Panc1 (cell line): ENCODE results near the gene TMEM150B. TPM values are rescaled to one million over a fixed set of nuclear protein-coding genes. Genes with fewer than 3 reads are reported as not detected.

Experiments
- ATAC-seq: fragments of 200-7000 bp; cut with Tn5 transposase; 2 replicates; pipeline ENCODE4 v1.9.1; 2020; ENCODE audit warnings: mild to moderate bottlenecking, moderate library complexity
- BruUV-seq: library from RNA; stranded (reverse); fragments of 400-500 nt; replicated peaks from 2 replicates; lab custom pipeline; 2021; lab: Mats Ljungman, UMichigan
- CTCF ChIA-PET: fragments of 300-600 bp; sonication (Branson Sonifier 250); formaldehyde crosslinking; loops from one replicate; lab custom pipeline; 2022; ENCODE audit warnings: antibody characterized with exemption; lab: Charles Lee
- POLR2A ChIA-PET: fragments of 300-600 bp; sonication (Branson Sonifier 250); formaldehyde crosslinking; loops from one replicate; lab custom pipeline; 2022; ENCODE audit warnings: antibody characterized with exemption; lab: Charles Lee
- DNase-seq: peaks from one replicate; pipeline ENCODE4 v3.0.0-alpha.2; 2010; ENCODE audit warnings: low read depth, low spot score
- H3K27ac ChIP-seq: 2 replicates; pipeline ENCODE4 v1.5.1; 2011; ENCODE audit warnings: mild to moderate bottlenecking, low read length, inconsistent platforms
- H3K27me3 ChIP-seq: fragments of 200-500 bp; sonication (Bioruptor generic); 2 replicates; pipeline ENCODE4 v1.6.0; 2014; ENCODE audit warnings: low read length, inconsistent platforms; ENCODE audit not compliant: control insufficient read depth, insufficient read depth
- H3K36me3 ChIP-seq: fragments of 200-500 bp; sonication (Bioruptor generic); 2 replicates; pipeline ENCODE4 v1.5.1; 2014; ENCODE audit warnings: inconsistent platforms, mild to moderate bottlenecking, low read length, moderate library complexity; ENCODE audit not compliant: control insufficient read depth, insufficient read depth
- H3K4me1 ChIP-seq: 2 replicates; pipeline ENCODE4 v1.5.1; 2011; ENCODE audit warnings: inconsistent platforms, mild to moderate bottlenecking, low read length, moderate library complexity; ENCODE audit not compliant: control insufficient read depth, insufficient read depth
- H3K4me3 ChIP-seq, 2 experiments: 2 replicates each; pipeline ENCODE4 v1.5.1; 2011 to 2012; ENCODE audit warnings: low read depth in 2 of 2, low read length in 2 of 2, mild to moderate bottlenecking in 2 of 2, inconsistent platforms in 1 of 2, moderate library complexity in 1 of 2
- H3K9me3 ChIP-seq: fragments of 200-500 bp; sonication (Bioruptor generic); 2 replicates; pipeline ENCODE4 v1.5.1; 2014; ENCODE audit warnings: low read depth, mild to moderate bottlenecking, inconsistent platforms, low read length, moderate library complexity; ENCODE audit not compliant: control insufficient read depth, insufficient read depth
- POLR2AphosphoS5 ChIP-seq: IDR thresholded peaks from 2 replicates; pipeline ENCODE4 v1.6.1; 2012; ENCODE audit warnings: mild to moderate bottlenecking, low read depth, low read length, moderate library complexity
- SIN3A ChIP-seq: IDR thresholded peaks from 2 replicates; pipeline ENCODE4 v1.6.1; 2012; ENCODE audit warnings: low read depth, mild to moderate bottlenecking, low read length, moderate library complexity, borderline replicate concordance; ENCODE audit not compliant: insufficient read depth
- TCF7L2 ChIP-seq: IDR thresholded peaks from 2 replicates; pipeline ENCODE4 v1.6.1; 2011; ENCODE audit warnings: mild to moderate bottlenecking, low read depth, low read length, inconsistent platforms
- in situ Hi-C: cut with HindIII; loops from 2 replicates; pipeline ENCODE4 v1.10.0; 2016; ENCODE audit warnings: low sequenced_read_pairs, low pct_unique_long_range_greater_than_20kb
- intact Hi-C: fragments of 100-400 bp; cut with micrococcal nuclease; formaldehyde crosslinking; loops from one replicate; pipeline ENCODE4 v1.10.0; 2022; ENCODE audit not compliant: unreplicated experiment
- total RNA-seq: library from RNA; stranded (reverse); gene quantifications from one replicate; pipeline ENCODE4 v1.2.1, GENCODE V29; 2021; ENCODE audit not compliant: unreplicated experiment
- TF ChIP-seq, protein P1 (sequence below): fragments of 450-650 bp; IDR thresholded peaks from 2 replicates; pipeline ENCODE4 v1.5.1; 2017; ENCODE audit warnings: mild to moderate bottlenecking
- TF ChIP-seq, protein P2 (sequence below), 2 experiments: IDR thresholded peaks; 2 replicates each; pipeline ENCODE4 v1.6.1; 2011 to 2012; ENCODE audit warnings: low read depth in 2 of 2, control low read depth in 1 of 2, low read length in 1 of 2, mild to moderate bottlenecking in 1 of 2, moderate library complexity in 1 of 2; ENCODE audit not compliant: insufficient read depth in 1 of 2

TMEM150B gene
- total RNA-seq, 1 experiment from 2014 or later = not detected

DNA sequence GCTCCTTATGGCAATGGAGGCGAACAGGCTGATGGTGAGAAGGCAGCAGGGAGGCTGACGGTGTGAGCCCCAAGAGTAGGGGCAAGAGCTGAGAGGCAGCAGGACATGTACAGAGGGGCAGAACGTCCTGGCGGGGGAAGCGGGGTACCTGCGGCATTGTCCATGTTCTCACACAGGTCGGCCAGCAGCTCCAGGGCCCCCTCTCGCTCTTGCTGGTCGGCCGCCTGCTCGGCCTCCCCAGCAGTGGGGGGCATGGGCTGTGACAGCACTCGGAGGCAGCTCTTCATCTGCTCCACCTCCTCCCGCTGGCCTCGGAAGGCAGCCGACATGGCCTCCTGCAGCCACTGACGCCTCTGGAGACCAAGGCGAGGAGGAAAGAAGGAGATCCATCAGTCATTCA, 47.6 kb downstream of the TMEM150B start:
- no peaks in the 10 kb centered on the region for H3K9me3 ChIP-seq
- no peaks in the 10 kb centered on the region for H3K27me3 ChIP-seq
- no peak overlapping the region for H3K27ac ChIP-seq
- H3K36me3 ChIP-seq = no peaks in the 10 kb centered on the region
- H3K4me1 ChIP-seq = peaks cover 12% of the 10 kb centered on the region
- ATAC-seq = no peak
- H3K4me3 ChIP-seq = no peak overlapping the region
- ChIA-PET CTCF (interaction anchor here (0.6 kb wide), 1 partner anchor 18 kb away, joined by 3 read pairs; no protein-coding TSS in a partner anchor), POLR2A (no interaction called here)
- intact Hi-C loops = no loop called here
- BruUV-seq = no TSS peak
- in situ Hi-C loops = no loop called here
- DNase-seq = no peak
- TF ChIP-seq, protein P1, sequence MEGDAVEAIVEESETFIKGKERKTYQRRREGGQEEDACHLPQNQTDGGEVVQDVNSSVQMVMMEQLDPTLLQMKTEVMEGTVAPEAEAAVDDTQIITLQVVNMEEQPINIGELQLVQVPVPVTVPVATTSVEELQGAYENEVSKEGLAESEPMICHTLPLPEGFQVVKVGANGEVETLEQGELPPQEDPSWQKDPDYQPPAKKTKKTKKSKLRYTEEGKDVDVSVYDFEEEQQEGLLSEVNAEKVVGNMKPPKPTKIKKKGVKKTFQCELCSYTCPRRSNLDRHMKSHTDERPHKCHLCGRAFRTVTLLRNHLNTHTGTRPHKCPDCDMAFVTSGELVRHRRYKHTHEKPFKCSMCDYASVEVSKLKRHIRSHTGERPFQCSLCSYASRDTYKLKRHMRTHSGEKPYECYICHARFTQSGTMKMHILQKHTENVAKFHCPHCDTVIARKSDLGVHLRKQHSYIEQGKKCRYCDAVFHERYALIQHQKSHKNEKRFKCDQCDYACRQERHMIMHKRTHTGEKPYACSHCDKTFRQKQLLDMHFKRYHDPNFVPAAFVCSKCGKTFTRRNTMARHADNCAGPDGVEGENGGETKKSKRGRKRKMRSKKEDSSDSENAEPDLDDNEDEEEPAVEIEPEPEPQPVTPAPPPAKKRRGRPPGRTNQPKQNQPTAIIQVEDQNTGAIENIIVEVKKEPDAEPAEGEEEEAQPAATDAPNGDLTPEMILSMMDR = no peak
- TF ChIP-seq, protein P2, sequence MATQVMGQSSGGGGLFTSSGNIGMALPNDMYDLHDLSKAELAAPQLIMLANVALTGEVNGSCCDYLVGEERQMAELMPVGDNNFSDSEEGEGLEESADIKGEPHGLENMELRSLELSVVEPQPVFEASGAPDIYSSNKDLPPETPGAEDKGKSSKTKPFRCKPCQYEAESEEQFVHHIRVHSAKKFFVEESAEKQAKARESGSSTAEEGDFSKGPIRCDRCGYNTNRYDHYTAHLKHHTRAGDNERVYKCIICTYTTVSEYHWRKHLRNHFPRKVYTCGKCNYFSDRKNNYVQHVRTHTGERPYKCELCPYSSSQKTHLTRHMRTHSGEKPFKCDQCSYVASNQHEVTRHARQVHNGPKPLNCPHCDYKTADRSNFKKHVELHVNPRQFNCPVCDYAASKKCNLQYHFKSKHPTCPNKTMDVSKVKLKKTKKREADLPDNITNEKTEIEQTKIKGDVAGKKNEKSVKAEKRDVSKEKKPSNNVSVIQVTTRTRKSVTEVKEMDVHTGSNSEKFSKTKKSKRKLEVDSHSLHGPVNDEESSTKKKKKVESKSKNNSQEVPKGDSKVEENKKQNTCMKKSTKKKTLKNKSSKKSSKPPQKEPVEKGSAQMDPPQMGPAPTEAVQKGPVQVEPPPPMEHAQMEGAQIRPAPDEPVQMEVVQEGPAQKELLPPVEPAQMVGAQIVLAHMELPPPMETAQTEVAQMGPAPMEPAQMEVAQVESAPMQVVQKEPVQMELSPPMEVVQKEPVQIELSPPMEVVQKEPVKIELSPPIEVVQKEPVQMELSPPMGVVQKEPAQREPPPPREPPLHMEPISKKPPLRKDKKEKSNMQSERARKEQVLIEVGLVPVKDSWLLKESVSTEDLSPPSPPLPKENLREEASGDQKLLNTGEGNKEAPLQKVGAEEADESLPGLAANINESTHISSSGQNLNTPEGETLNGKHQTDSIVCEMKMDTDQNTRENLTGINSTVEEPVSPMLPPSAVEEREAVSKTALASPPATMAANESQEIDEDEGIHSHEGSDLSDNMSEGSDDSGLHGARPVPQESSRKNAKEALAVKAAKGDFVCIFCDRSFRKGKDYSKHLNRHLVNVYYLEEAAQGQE (IDR thresholded peaks at IDR 0.05; ENCODE audit: insufficient read depth in 1 of 2, low read depth in 2 of 2, low read length in 1 of 2) = no peak
- no peak for TF ChIP-seq SIN3A
- TF ChIP-seq TCF7L2 = no peak
- TF ChIP-seq POLR2AphosphoS5 = no peak

DNA sequence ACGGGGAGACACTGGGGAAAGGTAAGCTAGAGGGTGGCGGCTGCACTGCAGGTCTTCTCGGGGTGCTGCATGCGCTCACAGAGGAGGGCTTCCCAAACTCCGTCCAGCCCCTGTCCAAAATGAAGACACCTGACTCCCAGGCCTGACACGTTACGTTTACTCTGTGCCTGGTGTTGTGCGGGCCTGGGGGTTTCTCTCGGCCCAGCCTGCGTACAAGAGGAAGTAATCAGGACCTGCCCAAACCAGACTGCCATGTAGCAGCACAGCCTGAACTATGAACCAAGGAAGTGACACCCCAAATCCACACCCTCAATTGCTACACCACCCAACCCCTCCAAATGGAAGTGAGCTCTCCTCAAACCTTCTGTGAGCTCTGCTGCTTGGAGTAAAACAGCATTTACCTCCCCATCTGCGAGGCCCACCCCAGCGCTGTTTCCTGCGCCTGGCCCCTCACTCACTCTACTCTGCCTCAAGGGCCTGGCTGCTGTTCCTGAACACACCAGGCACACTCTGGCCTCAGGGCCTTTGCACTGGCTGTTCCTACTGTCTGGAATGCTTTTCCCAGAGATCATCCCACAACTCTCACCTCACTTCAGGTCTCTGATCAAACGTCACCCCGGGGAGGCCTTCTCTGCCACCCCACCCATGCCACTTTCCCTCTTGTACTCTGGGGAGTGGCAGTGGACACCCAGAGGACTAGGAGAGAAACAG, 48.3 kb downstream of the TMEM150B start:
- BruUV-seq = no TSS peak
- in situ Hi-C loops = no loop called here
- POLR2A ChIA-PET = no interaction called here
- CTCF ChIA-PET = interaction anchor here (0.6 kb wide), 1 partner anchor 15 kb away, joined by 4 read pairs; no protein-coding TSS in a partner anchor
- Histone ChIP-seq H3K9me3 (no peaks in the 10 kb centered on the region), H3K27ac (no peak overlapping the region), H3K27me3 (no peaks in the 10 kb centered on the region), H3K4me1 (peaks cover 12% of the 10 kb centered on the region), H3K4me3 (no peak overlapping the region), H3K36me3 (no peaks in the 10 kb centered on the region)
- DNase-seq (no peak), ATAC-seq (no peak)
- intact Hi-C loops = no loop called here
- TF ChIP-seq, protein P1 = no peak
- TF ChIP-seq POLR2AphosphoS5 = no peak
